Lower leg skin (tissue), 3 donors: ENCODE results near the gene DNAH10.

Experiments
- POLR2A ChIP-seq, 2 donors: fragments of 450-650 bp; IDR thresholded peaks; one replicate each; pipeline ENCODE4 v1.6.1; 2016 to 2017; ENCODE audit warnings: antibody characterized with exemption in 2 of 2, mild to moderate bottlenecking in 1 of 2, moderate library complexity in 1 of 2
- TF ChIP-seq, protein P1 (sequence below), 3 donors: fragments of 450-650 bp; IDR thresholded peaks; one replicate each; pipeline ENCODE4 v1.5.1; 2016; ENCODE audit warnings: antibody characterized with exemption in 3 of 3, mild to moderate bottlenecking in 3 of 3, moderate library complexity in 2 of 3

DNA sequence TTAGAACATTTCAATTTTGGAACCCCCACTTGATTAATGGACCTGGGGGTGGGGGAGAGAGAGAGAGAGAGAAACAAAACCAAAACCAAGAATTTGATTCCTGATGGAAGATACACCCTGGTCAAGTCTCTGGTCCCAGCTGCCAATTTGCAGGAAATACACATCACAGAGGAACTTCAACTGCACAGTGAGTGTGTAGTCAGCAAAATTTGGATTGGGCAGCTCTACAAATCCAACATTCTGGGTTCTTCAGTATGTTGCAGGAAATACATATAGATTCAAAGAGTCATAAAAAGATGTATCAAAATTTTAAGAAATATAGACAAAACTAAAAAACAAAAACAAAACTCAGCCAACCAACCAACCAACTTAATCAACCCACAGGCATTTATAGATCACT is 17.4 kb downstream of the DNAH10 start:
- TF ChIP-seq, protein P1, sequence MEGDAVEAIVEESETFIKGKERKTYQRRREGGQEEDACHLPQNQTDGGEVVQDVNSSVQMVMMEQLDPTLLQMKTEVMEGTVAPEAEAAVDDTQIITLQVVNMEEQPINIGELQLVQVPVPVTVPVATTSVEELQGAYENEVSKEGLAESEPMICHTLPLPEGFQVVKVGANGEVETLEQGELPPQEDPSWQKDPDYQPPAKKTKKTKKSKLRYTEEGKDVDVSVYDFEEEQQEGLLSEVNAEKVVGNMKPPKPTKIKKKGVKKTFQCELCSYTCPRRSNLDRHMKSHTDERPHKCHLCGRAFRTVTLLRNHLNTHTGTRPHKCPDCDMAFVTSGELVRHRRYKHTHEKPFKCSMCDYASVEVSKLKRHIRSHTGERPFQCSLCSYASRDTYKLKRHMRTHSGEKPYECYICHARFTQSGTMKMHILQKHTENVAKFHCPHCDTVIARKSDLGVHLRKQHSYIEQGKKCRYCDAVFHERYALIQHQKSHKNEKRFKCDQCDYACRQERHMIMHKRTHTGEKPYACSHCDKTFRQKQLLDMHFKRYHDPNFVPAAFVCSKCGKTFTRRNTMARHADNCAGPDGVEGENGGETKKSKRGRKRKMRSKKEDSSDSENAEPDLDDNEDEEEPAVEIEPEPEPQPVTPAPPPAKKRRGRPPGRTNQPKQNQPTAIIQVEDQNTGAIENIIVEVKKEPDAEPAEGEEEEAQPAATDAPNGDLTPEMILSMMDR (IDR thresholded peaks at IDR 0.05), result no peak
- TF ChIP-seq POLR2A (IDR thresholded peaks at IDR 0.05), result no peak
